BJ (cell line): ENCODE measurements around the gene SLX4IP. TPM values are rescaled to one million over a fixed set of nuclear protein-coding genes. Genes with fewer than 3 reads are reported as not detected.

Experiments
- CTCF ChIA-PET: fragments of 350-600 bp; formaldehyde crosslinking; extraction: SDS; loops from one replicate; lab custom pipeline; 2021; ENCODE audit warnings: antibody characterized with exemption, inconsistent platforms; lab: Yijun Ruan, JAX
- POLR2A ChIA-PET: fragments of 300-600 bp; sonication (Branson Sonifier 250); formaldehyde crosslinking; extraction: SDS; loops from one replicate; lab custom pipeline; 2021; ENCODE audit warnings: antibody characterized with exemption; lab: Charles Lee
- DNase-seq: peaks from one replicate; pipeline ENCODE4 v3.0.0-alpha.2; 2011; ENCODE audit warnings: low read depth
- H3K27me3 ChIP-seq: 2 replicates; pipeline ENCODE4 v1.6.0; 2011; ENCODE audit warnings: low read length; ENCODE audit not compliant: control insufficient read depth, insufficient read depth
- H3K36me3 ChIP-seq: 2 replicates; pipeline ENCODE4 v1.5.1; 2011; ENCODE audit warnings: low read length; ENCODE audit not compliant: control insufficient read depth, insufficient read depth
- H3K4me3 ChIP-seq: 2 replicates; pipeline ENCODE4 v1.5.1; 2011; ENCODE audit warnings: low read depth, mild to moderate bottlenecking, control low read depth, low read length
- polyA plus RNA-seq: library from polyadenylated mRNA; depleted of rRNA; stranded (reverse); fragments of >200 nt; gene quantifications from 2 replicates; pipeline ENCODE4 v1.2.3, GENCODE V29; 2011
- TF ChIP-seq, protein P1 (sequence below): IDR thresholded peaks from 2 replicates; pipeline ENCODE4 v1.5.1; 2011; ENCODE audit warnings: low read depth, mild to moderate bottlenecking, control low read depth, inconsistent platforms, low read length, moderate library complexity; ENCODE audit not compliant: insufficient read depth

Gene SLX4IP
- polyA plus RNA-seq, 1 experiment: 1.6 TPM

DNA sequence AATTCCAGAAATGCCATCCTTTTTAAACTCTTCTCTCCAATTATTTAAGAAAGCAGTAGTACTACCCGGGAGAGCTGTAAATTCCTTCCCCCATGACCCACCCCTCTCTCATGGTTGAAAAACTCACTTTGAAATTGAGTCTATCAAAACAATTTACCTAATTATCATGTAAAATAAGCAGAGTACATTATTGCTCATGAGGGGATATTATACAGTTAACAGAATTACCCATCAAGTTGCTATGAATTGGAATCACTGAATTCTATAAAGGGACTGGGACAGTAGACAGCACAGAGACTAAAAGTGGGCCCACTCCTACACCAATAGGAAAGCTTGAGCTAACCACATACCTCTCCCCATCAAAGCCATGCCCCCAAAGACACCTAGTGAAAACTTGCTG, 222.3 kb downstream of the SLX4IP start:
- POLR2A ChIA-PET: no interaction called here
- CTCF ChIA-PET: interaction anchor here (1.0 to 1.1 kb wide), 2 partner anchors 14 to 28 kb away, joined by 3 read pairs; no protein-coding TSS in a partner anchor
- DNase-seq: no peak
- Histone ChIP-seq H3K4me3 (no peak overlapping the region), H3K27me3 (no peaks in the 10 kb centered on the region), H3K36me3 (peaks cover 10% of the 10 kb centered on the region)
- TF ChIP-seq, protein P1, sequence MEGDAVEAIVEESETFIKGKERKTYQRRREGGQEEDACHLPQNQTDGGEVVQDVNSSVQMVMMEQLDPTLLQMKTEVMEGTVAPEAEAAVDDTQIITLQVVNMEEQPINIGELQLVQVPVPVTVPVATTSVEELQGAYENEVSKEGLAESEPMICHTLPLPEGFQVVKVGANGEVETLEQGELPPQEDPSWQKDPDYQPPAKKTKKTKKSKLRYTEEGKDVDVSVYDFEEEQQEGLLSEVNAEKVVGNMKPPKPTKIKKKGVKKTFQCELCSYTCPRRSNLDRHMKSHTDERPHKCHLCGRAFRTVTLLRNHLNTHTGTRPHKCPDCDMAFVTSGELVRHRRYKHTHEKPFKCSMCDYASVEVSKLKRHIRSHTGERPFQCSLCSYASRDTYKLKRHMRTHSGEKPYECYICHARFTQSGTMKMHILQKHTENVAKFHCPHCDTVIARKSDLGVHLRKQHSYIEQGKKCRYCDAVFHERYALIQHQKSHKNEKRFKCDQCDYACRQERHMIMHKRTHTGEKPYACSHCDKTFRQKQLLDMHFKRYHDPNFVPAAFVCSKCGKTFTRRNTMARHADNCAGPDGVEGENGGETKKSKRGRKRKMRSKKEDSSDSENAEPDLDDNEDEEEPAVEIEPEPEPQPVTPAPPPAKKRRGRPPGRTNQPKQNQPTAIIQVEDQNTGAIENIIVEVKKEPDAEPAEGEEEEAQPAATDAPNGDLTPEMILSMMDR: no peak

- TF ChIP-seq, protein P1: no peak
- no peak overlapping the region for H3K4me3 ChIP-seq
- peaks cover 12% of the 10 kb centered on the region for H3K36me3 ChIP-seq
- H3K27me3 ChIP-seq: no peaks in the 10 kb centered on the region
- POLR2A ChIA-PET: no interaction called here
- CTCF ChIA-PET: interaction anchor here (1.0 to 1.1 kb wide), 2 partner anchors 13 to 29 kb away, joined by 3 read pairs; no protein-coding TSS in a partner anchor
- no peak for DNase-seq
Measured at GRCh38 chr20:10658051-10658823, 223.1 kb downstream of the SLX4IP start.

DNA sequence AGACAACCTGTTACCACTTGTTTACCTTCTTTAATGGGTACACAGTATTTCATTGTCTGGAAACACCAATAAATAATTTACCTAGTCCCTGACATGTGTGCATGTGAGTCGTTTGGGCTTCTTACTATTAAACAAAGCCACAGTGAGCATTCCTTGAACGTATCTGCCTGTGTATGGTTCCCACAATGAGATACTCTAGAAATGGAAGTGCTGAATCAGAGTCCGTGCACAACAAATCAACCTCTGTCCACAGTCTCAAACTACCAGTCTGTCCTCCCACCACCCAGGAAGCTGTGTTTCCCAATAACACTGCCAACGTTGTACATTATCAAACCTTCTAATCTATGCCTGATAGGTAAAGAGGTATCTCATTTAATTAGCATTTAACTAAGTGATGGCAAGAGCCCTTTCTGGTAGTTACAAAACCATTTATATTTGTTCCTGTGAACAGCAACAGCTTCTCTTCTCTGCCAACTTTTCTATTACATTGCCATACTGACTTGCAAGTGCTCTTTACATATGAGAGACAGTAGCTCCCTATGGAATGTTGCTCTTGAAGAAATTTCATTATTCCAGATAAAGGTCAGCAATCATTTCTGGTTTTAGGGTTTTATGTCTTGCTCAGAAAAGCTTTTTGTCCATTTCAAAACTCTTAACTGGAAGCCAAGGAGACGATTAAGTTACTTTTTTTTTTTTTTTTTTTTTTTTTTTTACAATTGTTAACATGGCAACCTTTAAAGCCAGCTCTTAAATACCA, 223.9 kb downstream of the SLX4IP start:
- CTCF ChIA-PET: interaction anchor here (0.9 to 4.5 kb wide), 2 partner anchors 8 to 12 kb away, joined by 3 to 16 read pairs; no protein-coding TSS in a partner anchor
- Histone ChIP-seq H3K27me3 (no peaks in the 10 kb centered on the region), H3K36me3 (peaks cover 12% of the 10 kb centered on the region), H3K4me3 (no peak overlapping the region)
- DNase-seq: no peak
- TF ChIP-seq, protein P1: no peak
- POLR2A ChIA-PET: no interaction called here

- TF ChIP-seq, protein P1: no peak
- Histone ChIP-seq H3K36me3 (peaks cover 12% of the 10 kb centered on the region), H3K27me3 (no peaks in the 10 kb centered on the region), H3K4me3 (no peak overlapping the region)
- no peak for DNase-seq
- CTCF ChIA-PET: interaction anchor here (0.9 to 4.5 kb wide), 2 partner anchors 9 to 11 kb away, joined by 3 to 16 read pairs; no protein-coding TSS in a partner anchor
- POLR2A ChIA-PET: no interaction called here
Measured at GRCh38 chr20:10659651-10660601, 224.8 kb downstream of the SLX4IP start.
